ENCODE measurements around the gene USP17L22. TPM values are rescaled to one million over a fixed set of nuclear protein-coding genes. Genes with fewer than 3 reads are reported as not detected.
"Not testable (repeated sequence)": the region's sequence is repeated elsewhere in the genome, so short reads cannot be mapped to it uniquely, and the experiment has no call there.

The USP17L22 gene
- total RNA-seq = under 0.01 TPM

GRCh38 chr4:9267319-9267718 lies at the start of gene USP17L22:
USP17L22 (plus strand) TSS chr4:9267619; CDS start chr4:9267619, 0 bp downstream.
- not testable (repeated sequence) for DNase-seq (ENCODE audit: low read depth in 2 of 3, low spot score in 2 of 3)

DNA sequence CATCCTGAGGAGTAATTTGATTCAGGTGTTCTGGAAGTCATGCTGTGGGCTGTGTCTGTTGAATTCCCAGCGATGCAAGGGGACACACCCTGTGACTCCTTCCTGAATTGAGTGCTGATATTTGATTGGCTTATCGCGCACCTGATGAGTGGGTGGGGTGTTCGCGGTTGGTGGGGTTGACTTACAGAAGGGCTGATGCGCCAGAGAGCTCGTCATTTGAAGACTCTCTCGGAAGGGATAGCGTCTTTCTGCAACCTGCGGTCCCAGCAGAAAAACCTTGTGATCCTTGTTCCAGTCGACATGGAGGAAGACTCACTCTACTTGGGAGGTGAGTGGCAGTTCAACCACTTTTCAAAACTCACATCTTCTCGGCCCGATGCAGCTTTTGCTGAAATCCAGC lies 47.6 kb upstream of the USP17L22 start, which contains the start of gene USP17L12:
USP17L12 (plus strand) TSS at position 301 of the 400 bp plus-strand sequence; CDS start at position 301, 0 bp downstream.
- not testable (repeated sequence) for DNase-seq (ENCODE audit: low read depth in 2 of 3, low spot score in 2 of 3)

DNA sequence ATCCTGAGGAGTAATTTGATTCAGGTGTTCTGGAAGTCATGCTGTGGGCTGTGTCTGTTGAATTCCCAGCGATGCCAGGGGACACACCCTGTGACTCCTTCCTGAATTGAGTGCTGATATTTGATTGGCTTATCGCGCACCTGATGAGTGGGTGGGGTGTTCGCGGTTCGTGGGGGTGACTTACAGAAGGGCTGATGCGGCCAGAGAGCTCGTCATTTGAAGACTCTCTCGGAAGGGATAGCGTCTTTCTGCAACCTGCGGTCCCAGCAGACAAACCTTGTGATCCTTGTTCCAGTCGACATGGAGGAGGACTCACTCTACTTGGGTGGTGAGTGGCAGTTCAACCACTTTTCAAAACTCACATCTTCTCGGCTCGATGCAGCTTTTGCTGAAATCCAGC lies 42.8 kb upstream of the USP17L22 start, which contains the start of gene USP17L13:
USP17L13 (plus strand) TSS at position 301 of the 400 bp plus-strand sequence; CDS start at position 301, 0 bp downstream.
- DNase-seq (ENCODE audit: low read depth in 2 of 3, low spot score in 2 of 3) = not testable (repeated sequence)

DNA sequence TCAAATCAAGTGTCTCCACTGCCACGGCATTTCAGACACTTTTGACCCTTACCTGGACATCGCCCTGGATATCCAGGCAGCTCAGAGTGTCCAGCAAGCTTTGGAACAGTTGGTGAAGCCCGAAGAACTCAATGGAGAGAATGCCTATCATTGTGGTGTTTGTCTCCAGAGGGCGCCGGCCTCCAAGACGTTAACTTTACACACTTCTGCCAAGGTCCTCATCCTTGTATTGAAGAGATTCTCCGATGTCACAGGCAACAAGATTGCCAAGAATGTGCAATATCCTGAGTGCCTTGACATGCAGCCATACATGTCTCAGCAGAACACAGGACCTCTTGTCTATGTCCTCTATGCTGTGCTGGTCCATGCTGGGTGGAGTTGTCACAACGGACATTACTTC lies 37.2 kb upstream of the USP17L22 start:
- DNase-seq (ENCODE audit: low read depth in 2 of 3, low spot score in 2 of 3) = not testable (repeated sequence)

DNA sequence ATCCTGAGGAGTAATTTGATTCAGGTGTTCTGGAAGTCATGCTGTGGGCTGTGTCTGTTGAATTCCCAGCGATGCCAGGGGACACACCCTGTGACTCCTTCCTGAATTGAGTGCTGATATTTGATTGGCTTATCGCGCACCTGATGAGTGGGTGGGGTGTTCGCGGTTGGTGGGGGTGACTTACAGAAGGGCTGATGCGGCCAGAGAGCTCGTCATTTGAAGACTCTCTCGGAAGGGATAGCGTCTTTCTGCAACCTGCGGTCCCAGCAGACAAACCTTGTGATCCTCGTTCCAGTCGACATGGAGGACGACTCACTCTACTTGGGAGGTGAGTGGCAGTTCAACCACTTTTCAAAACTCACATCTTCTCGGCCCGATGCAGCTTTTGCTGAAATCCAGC lies 33.3 kb upstream of the USP17L22 start, which contains the start of gene USP17L15:
USP17L15 (plus strand) TSS at position 301 of the 400 bp plus-strand sequence; CDS start at position 301, 0 bp downstream.
- not testable (repeated sequence) for DNase-seq (ENCODE audit: low read depth in 2 of 3, low spot score in 2 of 3)

- not testable (repeated sequence) for DNase-seq (ENCODE audit: low read depth in 2 of 3, low spot score in 2 of 3)
Measured at GRCh38 chr4:9238461-9238860, 29.0 kb upstream of the USP17L22 start.

GRCh38 chr4:9243579-9243978 lies 23.8 kb upstream of the USP17L22 start, which contains the start of gene USP17L17:
USP17L17 (plus strand) TSS chr4:9243879; CDS start chr4:9243879, 0 bp downstream.
- DNase-seq (ENCODE audit: low read depth in 2 of 3, low spot score in 2 of 3) = not testable (repeated sequence)

- DNase-seq (ENCODE audit: low read depth in 2 of 3, low spot score in 2 of 3) = peak in 1 of 3 donors; percentile 0
Measured at GRCh38 chr4:9247953-9248680, 19.3 kb upstream of the USP17L22 start, which contains the start of gene USP17L18. USP17L18 (plus strand) TSS chr4:9248630; CDS start chr4:9248630, 0 bp downstream.

GRCh38 chr4:9253078-9253477 lies 14.3 kb upstream of the USP17L22 start, which contains the start of gene USP17L19:
USP17L19 (plus strand) TSS chr4:9253378; CDS start chr4:9253378, 0 bp downstream.
- DNase-seq (ENCODE audit: low read depth in 2 of 3, low spot score in 2 of 3) = not testable (repeated sequence)

DNA sequence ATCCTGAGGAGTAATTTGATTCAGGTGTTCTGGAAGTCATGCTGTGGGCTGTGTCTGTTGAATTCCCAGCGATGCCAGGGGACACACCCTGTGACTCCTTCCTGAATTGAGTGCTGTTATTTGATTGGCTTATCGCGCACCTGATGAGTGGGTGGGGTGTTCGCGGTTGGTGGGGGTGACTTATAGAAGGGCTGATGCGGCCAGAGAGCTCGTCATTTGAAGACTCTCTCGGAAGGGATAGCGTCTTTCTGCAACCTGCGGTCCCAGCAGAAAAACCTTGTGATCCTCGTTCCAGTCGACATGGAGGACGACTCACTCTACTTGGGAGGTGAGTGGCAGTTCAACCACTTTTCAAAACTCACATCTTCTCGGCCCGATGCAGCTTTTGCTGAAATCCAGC lies 9.6 kb upstream of the USP17L22 start, which contains the start of gene USP17L20:
USP17L20 (plus strand) TSS at position 301 of the 400 bp plus-strand sequence; CDS start at position 301, 0 bp downstream.
- not testable (repeated sequence) for DNase-seq (ENCODE audit: low read depth in 2 of 3, low spot score in 2 of 3)

- not testable (repeated sequence) for DNase-seq (ENCODE audit: low read depth in 2 of 3, low spot score in 2 of 3)
Measured at GRCh38 chr4:9262572-9262971, 4.8 kb upstream of the USP17L22 start, which contains the start of gene USP17L21. USP17L21 (plus strand) TSS chr4:9262872; CDS start chr4:9262872, 0 bp downstream.

DNA sequence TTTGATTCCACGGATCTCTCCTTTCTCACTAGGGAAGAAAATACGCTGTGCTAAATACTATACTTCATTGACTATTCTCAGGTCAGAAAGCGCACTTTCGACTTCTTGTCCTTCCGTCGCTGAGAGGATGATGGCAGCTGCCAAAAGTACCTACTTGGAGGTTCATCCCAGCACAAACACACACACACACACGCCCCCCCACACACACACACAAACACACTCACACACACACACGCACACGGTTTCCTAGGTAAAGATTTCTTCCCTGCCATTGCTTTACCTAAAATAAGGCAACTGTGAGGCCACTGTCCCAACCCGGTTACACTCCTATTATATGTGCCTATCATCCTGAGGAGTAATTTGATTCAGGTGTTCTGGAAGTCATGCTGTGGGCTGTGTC lies 4.3 kb downstream of the USP17L22 start:
- not testable (repeated sequence) for DNase-seq (ENCODE audit: low read depth in 2 of 3, low spot score in 2 of 3)

Other genes starting within 250 kb of the USP17L22 start
- not detected for gene FAM90A26, start 97.2 kb upstream of the USP17L22 start, total RNA-seq
- gene USP17L10, start 57.0 kb upstream of the USP17L22 start, total RNA-seq = not detected
- gene USP17L11, start 52.2 kb upstream of the USP17L22 start, total RNA-seq = not detected
- not detected for gene USP17L12, start 47.5 kb upstream of the USP17L22 start, total RNA-seq
- not detected for gene USP17L13, start 42.7 kb upstream of the USP17L22 start, total RNA-seq
- gene USP17L15, start 33.2 kb upstream of the USP17L22 start, total RNA-seq = not detected
- not detected for gene USP17L17, start 23.7 kb upstream of the USP17L22 start, total RNA-seq
- gene USP17L18, start 19.0 kb upstream of the USP17L22 start, total RNA-seq = not detected
- gene USP17L19, start 14.2 kb upstream of the USP17L22 start, total RNA-seq = not detected
- not detected for gene USP17L20, start 9.5 kb upstream of the USP17L22 start, total RNA-seq
- not detected for gene USP17L21, start 4.7 kb upstream of the USP17L22 start, total RNA-seq
- not detected for gene USP17L24, start 57.5 kb downstream of the USP17L22 start, total RNA-seq
- gene USP17L25, start 62.3 kb downstream of the USP17L22 start, total RNA-seq = not detected
- gene USP17L26, start 67.0 kb downstream of the USP17L22 start, total RNA-seq = not detected
- not detected for gene USP17L5, start 71.8 kb downstream of the USP17L22 start, total RNA-seq
- gene USP17L27, start 76.5 kb downstream of the USP17L22 start, total RNA-seq = not detected
- not detected for gene USP17L28, start 81.3 kb downstream of the USP17L22 start, total RNA-seq
- gene USP17L29, start 86.0 kb downstream of the USP17L22 start, total RNA-seq = not detected
- gene USP17L30, start 95.5 kb downstream of the USP17L22 start, total RNA-seq = not detected
- gene DEFB131A, start 176.8 kb downstream of the USP17L22 start, total RNA-seq = not detected

Measured in hematopoietic multipotent progenitor cell (in vitro differentiated cells).